Activated CD8-positive, alpha-beta T cell treated with anti-CD3 and anti-CD28 coated beads for 36 hours (primary cell): Measurements from ENCODE around the gene CSNK1A1L. TPM values are rescaled to one million over a fixed set of nuclear protein-coding genes. Genes with fewer than 3 reads are reported as not detected.

Source experiments
- ATAC-seq: fragments of 200-7000 bp; cut with Tn5 transposase; one replicate; pipeline ENCODE4 v1.10.0; 2021; ENCODE audit warnings: mild to moderate bottlenecking, moderate library complexity
- CTCF ChIA-PET: fragments of 350-600 bp; sonication (Branson Sonifier 250); formaldehyde crosslinking; loops from one replicate; lab custom pipeline; 2021; ENCODE audit warnings: antibody characterized with exemption; lab: Charles Lee
- POLR2A ChIA-PET: fragments of 350-600 bp; sonication (Branson Sonifier 250); formaldehyde crosslinking; loops from one replicate; lab custom pipeline; 2021; ENCODE audit warnings: antibody characterized with exemption; lab: Charles Lee
- DNase-seq: peaks from one replicate; pipeline ENCODE4 v3.0.0-alpha.2; 2020
- H3K27ac Mint-ChIP-seq: one replicate; pipeline ENCODE4 v1.8.0; 2021; ENCODE audit warnings: mild to moderate bottlenecking, mixed read lengths
- H3K27me3 Mint-ChIP-seq: one replicate; pipeline ENCODE4 v1.8.0; 2021; ENCODE audit warnings: mixed read lengths
- H3K36me3 Mint-ChIP-seq: one replicate; pipeline ENCODE4 v1.8.0; 2021; ENCODE audit warnings: low read depth, mixed read lengths
- H3K4me1 Mint-ChIP-seq: one replicate; pipeline ENCODE4 v1.8.0; 2021; ENCODE audit warnings: low read depth, mixed read lengths
- H3K4me3 Mint-ChIP-seq: one replicate; pipeline ENCODE4 v1.8.0; 2021; ENCODE audit warnings: mild to moderate bottlenecking, moderate library complexity, mixed read lengths
- H3K9me3 Mint-ChIP-seq: one replicate; pipeline ENCODE4 v1.8.0; 2021; ENCODE audit warnings: mixed read lengths
- CTCF ChIP-seq: fragments of 200-600 bp; IDR thresholded peaks from one replicate; pipeline ENCODE4 v1.8.0; 2022; ENCODE audit warnings: antibody characterized with exemption, mild to moderate bottlenecking
- intact Hi-C: fragments of 100-400 bp; cut with micrococcal nuclease; formaldehyde crosslinking; loops from one replicate; pipeline ENCODE4 v1.10.0; 2022
- total RNA-seq, 2 experiments: library from RNA; stranded (reverse); gene quantifications; one replicate each; pipeline ENCODE4 v1.2.3, GENCODE V29; 2021

Gene CSNK1A1L
- total RNA-seq, 2 experiments from 2014 or later: not detected

DNA sequence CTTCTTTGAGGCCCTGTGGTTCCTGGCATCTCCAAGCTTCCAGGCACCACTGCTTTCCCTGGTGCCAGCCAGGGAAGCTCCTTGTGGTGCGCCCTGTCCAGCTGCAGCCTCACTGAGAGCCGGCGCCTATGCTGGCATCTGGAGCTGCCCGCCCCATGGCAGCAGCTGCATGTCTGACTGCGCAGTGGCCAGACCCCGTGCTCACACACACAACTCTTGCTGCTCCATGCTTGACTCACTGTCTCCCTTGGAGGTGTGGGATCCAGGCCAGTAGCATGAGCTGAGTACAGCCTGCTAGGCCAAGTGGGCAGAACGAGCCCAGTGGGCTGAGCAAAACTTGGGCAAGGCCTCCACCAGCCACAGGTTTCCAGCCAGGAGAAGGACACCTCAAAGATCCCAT, 34.5 kb downstream of the CSNK1A1L start:
- CTCF ChIA-PET: no interaction called here
- ATAC-seq (no peak), DNase-seq (no peak)
- Mint-ChIP-seq H3K27ac (no peak overlapping the region), H3K4me3 (no peak overlapping the region), H3K4me1 (no peaks in the 10 kb centered on the region), H3K27me3 (no peaks in the 10 kb centered on the region), H3K36me3 (no peaks in the 10 kb centered on the region), H3K9me3 (no peaks in the 10 kb centered on the region)
- intact Hi-C loops: no loop called here
- POLR2A ChIA-PET: no interaction called here
- no peak for TF ChIP-seq CTCF

GRCh38 chr13:37070145-37070695, 35.2 kb downstream of the CSNK1A1L start:
- H3K27ac Mint-ChIP-seq: no peak overlapping the region

GRCh38 chr13:37069597-37070103, 35.8 kb downstream of the CSNK1A1L start:
- intact Hi-C loops: no loop called here
- H3K27me3 Mint-ChIP-seq: no peaks in the 10 kb centered on the region
- H3K27ac Mint-ChIP-seq: no peak overlapping the region
- no peaks in the 10 kb centered on the region for H3K36me3 Mint-ChIP-seq
- ChIA-PET POLR2A (no interaction called here), CTCF (interaction anchor here (1.2 kb wide), 1 partner anchor 211 kb away, joined by 4 read pairs; no protein-coding TSS in a partner anchor)
- DNase-seq (no peak), ATAC-seq (no peak)
- TF ChIP-seq CTCF: no peak
- no peaks in the 10 kb centered on the region for H3K4me1 Mint-ChIP-seq
- H3K4me3 Mint-ChIP-seq: no peak overlapping the region
- H3K9me3 Mint-ChIP-seq: no peaks in the 10 kb centered on the region

More at GRCh38 chr13:37070145-37070695, 35.2 kb downstream of the CSNK1A1L start:
- Mint-ChIP-seq H3K27me3 (no peaks in the 10 kb centered on the region), H3K4me1 (no peaks in the 10 kb centered on the region), H3K9me3 (no peaks in the 10 kb centered on the region), H3K36me3 (no peaks in the 10 kb centered on the region), H3K4me3 (no peak overlapping the region)
- CTCF ChIA-PET: no interaction called here
- no peak for TF ChIP-seq CTCF
- intact Hi-C loops: no loop called here
- DNase-seq (no peak), ATAC-seq (no peak)
- POLR2A ChIA-PET: no interaction called here

- Mint-ChIP-seq H3K27me3 (no peaks in the 10 kb centered on the region), H3K4me3 (no peak overlapping the region), H3K27ac (no peak overlapping the region), H3K36me3 (no peaks in the 10 kb centered on the region), H3K9me3 (no peaks in the 10 kb centered on the region), H3K4me1 (no peaks in the 10 kb centered on the region)
- DNase-seq (no peak), ATAC-seq (no peak)
- no peak for TF ChIP-seq CTCF
- ChIA-PET POLR2A (interaction anchor here (1.9 kb wide), 1 partner anchor 10 kb away, joined by 4 read pairs; no protein-coding TSS in a partner anchor), CTCF (interaction anchor here (1.2 kb wide), 1 partner anchor 210 kb away, joined by 4 read pairs; no protein-coding TSS in a partner anchor)
- intact Hi-C loops: no loop called here
These were observed 36.5 kb downstream of the CSNK1A1L start for GRCh38 chr13:37068962-37069361.

GRCh38 chr13:37067874-37068273, 37.6 kb downstream of the CSNK1A1L start:
- Mint-ChIP-seq H3K9me3 (no peaks in the 10 kb centered on the region), H3K4me3 (no peak overlapping the region), H3K4me1 (no peaks in the 10 kb centered on the region), H3K27ac (no peak overlapping the region), H3K27me3 (no peaks in the 10 kb centered on the region), H3K36me3 (no peaks in the 10 kb centered on the region)
- CTCF ChIA-PET: no interaction called here
- ATAC-seq (no peak), DNase-seq (no peak)
- TF ChIP-seq CTCF: no peak
- POLR2A ChIA-PET: interaction anchor here (1.9 kb wide), 1 partner anchor 9 kb away, joined by 4 read pairs; no protein-coding TSS in a partner anchor
- intact Hi-C loops: no loop called here
